HepG2 (cell line): Measurements from ENCODE around the gene PCNX1.

Experiments used
- CREB1 ChIP-seq, 2 experiments: fragments of 450-650 bp in 1 of 2; IDR thresholded peaks; 2 replicates each; pipeline ENCODE4 v1.6.1; 2016 to 2017; ENCODE audit warnings: control low read depth in 1 of 2, mild to moderate bottlenecking in 1 of 2, missing compliant biosample characterization in 1 of 2, missing genetic modification characterization in 1 of 2
- CTCF ChIP-seq: sonication (generic); formaldehyde crosslinking; IDR thresholded peaks from 2 replicates; pipeline ENCODE4 v1.5.0; 2020; ENCODE audit warnings: mild to moderate bottlenecking, missing genetic modification reagents, moderate library complexity
- GTF2F1 ChIP-seq: fragments of 150-350 bp; IDR thresholded peaks from 2 replicates; pipeline ENCODE4 v1.6.1; 2014; ENCODE audit warnings: low read length
- HNRNPH1 ChIP-seq: fragments of 200-400 bp; formaldehyde crosslinking; optimal IDR thresholded peaks from 2 replicates; pipeline ENCODE3; 2017; ENCODE audit warnings: mild to moderate bottlenecking, low read depth, low read length
- JUND ChIP-seq: sonication (generic); formaldehyde crosslinking; IDR thresholded peaks from 2 replicates; pipeline ENCODE4 v1.8.0; 2022; ENCODE audit warnings: mild to moderate bottlenecking, missing genetic modification reagents
- NAIF1 ChIP-seq: sonication (generic); formaldehyde crosslinking; IDR thresholded peaks from 2 replicates; pipeline ENCODE4 v1.5.0; 2020; ENCODE audit warnings: mild to moderate bottlenecking, missing genetic modification reagents, borderline replicate concordance
- REST ChIP-seq, 2 experiments: IDR thresholded peaks; 2 replicates each; pipeline ENCODE4 v1.6.1; 2011 to 2012; ENCODE audit warnings: low read length in 2 of 2, borderline replicate concordance in 1 of 2, low read depth in 1 of 2, mild to moderate bottlenecking in 1 of 2, moderate library complexity in 1 of 2
- SMAD3 ChIP-seq: sonication (generic); formaldehyde crosslinking; IDR thresholded peaks from 2 replicates; pipeline ENCODE4 v1.4.0; 2020; ENCODE audit warnings: missing genetic modification reagents

GRCh38 chr14:71013551-71014192, 106.4 kb downstream of the PCNX1 start:
- no peak for TF ChIP-seq REST (IDR thresholded peaks at IDR 0.05; ENCODE audit: borderline replicate concordance in 1 of 2, low read depth in 1 of 2, low read length in 2 of 2)
- TF ChIP-seq GTF2F1: no peak
- no peak for TF ChIP-seq JUND (CRISPR knock-in tag)
- no peak for TF ChIP-seq NAIF1 (CRISPR knock-in tag)
- TF ChIP-seq SMAD3 (CRISPR knock-in tag): no peak
- TF ChIP-seq HNRNPH1: no peak
- no peak for TF ChIP-seq CREB1 (IDR thresholded peaks at IDR 0.05)
- no peak for TF ChIP-seq CREB1 (CRISPR knock-in tag; IDR thresholded peaks at IDR 0.05)
- no peak for TF ChIP-seq CTCF (CRISPR knock-in tag)
